ENCODE measurements around the gene CCR7.
A peak's percentile ranks its signal among the peaks of the same experiment; 100 is the strongest.
"Not testable (repeated sequence)": the region's sequence is repeated elsewhere in the genome, so short reads cannot be mapped to it uniquely, and the experiment has no call there.

CCR7 gene

DNA sequence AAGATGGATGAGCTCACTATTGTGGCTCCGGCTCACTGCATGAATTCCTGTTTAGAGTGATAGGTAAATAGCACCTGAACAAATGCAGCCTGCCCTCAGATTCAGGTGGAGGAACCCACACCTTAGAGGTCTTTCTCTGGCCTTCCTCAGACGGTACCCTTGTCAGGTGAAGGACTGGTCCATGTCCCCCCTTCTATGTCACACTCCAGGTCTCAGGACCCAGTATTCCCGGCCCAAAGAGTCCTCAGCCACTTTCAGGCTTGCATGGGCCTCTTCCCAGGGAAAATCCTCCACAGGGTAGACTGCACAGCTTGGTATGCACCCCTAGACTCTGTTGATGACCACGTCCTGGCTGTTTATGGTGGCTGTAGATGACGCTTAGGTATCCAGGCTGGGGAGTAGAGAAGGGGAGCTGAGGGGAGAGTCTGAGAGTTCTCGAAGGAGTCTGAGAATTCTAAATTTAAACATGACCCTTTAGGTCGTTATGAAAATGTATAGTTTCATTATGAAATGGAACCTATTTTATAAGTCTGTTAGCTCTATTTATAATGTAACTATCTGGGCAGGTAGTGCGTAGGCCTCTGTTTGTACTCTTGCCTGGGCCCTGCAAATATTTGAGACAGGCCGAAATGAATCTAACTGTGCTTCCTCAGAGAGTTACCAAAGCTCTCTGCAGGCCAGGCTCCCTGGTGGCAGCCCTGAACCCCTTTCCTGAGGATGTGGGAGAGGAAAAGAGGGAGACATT lies 32.5 kb upstream of the CCR7 start:
- no peak for DNase-seq (ENCODE audit: low read depth)

DNA sequence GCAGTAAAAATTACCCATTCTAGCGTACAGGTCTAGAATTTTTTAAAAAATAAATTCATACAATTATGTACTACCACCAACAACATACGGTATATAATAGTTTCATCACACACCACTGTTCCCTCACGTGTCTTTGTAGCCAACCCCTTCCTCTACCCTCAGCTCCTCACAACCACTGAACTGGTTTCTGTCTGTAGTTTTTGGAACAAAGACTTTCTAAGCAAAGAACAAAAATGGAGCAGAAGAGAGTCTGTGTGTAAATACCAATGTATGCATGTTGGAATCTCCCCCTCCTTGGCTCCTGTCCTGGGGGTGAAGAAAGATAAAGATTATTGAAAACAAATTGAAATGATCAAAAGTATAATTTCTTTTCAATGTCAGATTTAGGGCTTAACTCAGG lies 31.9 kb upstream of the CCR7 start:
- no peak for DNase-seq (ENCODE audit: low read depth)

DNA sequence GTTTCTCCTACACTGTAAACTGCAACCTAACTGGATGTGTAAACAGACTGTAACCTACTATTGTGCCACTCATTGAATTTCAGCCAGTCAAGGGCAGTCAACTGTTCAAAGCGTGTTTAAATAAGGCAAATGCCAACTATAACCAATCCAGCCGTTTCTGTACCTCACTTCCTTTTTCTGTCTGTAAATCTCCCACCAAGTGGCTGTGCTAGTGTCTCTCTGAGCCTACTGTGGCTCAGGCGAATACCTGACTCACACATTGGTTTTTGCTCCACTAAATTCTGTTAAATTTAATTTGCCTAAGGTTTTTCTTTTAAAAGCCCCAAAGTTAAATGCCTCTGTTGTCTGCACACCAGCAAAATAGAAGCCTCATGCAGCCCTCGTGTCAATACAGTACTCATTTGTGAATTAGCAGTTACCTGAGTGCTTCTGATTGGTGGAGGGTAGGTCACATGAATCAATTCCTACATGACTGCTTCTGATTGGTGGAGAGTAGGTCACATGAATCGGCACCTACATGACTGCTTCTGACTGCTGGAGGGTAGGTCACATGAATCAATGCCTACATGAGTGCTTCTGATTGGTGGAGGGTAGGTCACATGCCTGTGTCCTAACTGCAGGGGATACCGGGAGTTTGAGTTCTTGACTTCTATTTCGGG lies 31.1 kb upstream of the CCR7 start:
- no peak for DNase-seq (ENCODE audit: low read depth)

DNA sequence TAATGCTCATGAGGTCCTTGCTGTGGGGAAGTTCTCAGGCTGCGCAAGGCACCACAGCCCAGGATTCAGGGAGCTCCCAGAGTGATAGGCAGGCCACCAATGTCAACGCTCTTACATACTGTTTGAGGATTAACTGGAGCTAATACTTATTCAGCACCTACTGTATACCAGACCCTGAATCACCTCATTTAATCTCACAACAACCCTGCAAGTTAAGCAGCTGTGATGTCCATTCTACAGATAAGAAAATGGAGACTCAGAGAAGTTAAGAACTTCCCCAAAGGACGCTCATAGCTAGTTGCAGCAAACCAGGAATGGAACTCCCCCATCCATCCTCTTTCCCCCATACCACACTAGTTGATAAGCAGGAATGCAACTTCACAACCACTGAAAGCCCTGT lies 25.5 kb upstream of the CCR7 start:
- DNase-seq (ENCODE audit: low read depth), result no peak

DNA sequence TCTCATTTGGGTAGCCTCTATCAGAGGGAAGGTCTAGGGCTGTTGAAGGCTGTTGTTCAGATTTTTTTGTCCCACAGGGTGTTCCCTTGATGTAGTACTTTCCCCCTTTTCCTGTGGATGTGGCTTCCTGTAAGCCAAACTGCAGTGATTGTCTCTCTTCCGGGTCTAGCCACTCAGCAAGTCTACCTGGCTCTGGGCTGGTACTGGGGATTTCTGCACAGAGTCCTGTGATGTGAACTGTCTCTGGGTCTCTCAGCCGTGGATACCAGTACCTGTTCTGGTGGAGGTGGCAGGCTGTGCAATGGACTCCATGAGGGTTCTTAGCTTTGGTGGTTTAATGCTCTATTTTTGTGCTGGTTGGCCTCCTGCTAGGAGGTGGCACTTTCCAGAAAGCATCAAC lies 23.3 kb upstream of the CCR7 start:
- DNase-seq (ENCODE audit: low read depth), result no peak

DNA sequence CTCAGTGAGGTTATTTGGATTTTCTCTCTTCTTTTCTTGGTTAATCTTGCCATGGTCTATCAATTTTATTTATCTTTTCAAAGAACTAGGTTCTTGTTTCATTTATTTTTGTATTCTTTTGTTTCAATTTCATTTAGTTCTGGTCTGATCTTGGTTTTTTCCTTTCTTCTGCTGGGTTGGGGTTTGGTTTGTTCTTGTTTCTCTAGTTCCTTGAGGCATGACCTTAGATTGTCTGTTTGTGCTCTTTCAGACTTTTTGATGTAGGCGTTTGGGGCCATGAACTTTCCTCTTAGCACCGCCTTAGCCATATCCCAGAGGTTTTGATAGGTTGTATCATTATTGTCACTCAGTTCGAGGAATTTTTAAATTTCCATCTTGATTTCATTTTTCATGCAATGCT lies 21.0 kb upstream of the CCR7 start:
- DNase-seq (ENCODE audit: low read depth), result not testable (repeated sequence)

DNA sequence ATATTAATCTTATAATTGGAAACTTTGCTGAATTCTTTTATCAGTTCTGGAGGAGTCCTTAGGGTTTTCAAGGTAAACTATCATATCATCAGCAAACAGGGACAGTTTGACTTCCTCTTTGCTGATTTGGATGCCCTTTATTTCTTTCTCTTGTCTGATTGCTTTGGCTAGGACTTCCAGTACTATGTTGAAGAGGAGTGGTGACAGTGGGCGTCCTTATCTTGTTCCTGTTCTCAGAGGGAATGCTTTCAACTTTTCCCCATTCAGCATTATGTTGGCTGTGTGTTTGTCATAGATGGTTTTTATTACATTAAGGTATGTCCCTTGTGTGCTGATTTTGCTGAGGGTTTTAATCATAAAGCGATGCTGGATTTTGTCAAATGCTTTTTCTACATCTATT lies 19.7 kb upstream of the CCR7 start:
- not testable (repeated sequence) for DNase-seq (ENCODE audit: low read depth)

DNA sequence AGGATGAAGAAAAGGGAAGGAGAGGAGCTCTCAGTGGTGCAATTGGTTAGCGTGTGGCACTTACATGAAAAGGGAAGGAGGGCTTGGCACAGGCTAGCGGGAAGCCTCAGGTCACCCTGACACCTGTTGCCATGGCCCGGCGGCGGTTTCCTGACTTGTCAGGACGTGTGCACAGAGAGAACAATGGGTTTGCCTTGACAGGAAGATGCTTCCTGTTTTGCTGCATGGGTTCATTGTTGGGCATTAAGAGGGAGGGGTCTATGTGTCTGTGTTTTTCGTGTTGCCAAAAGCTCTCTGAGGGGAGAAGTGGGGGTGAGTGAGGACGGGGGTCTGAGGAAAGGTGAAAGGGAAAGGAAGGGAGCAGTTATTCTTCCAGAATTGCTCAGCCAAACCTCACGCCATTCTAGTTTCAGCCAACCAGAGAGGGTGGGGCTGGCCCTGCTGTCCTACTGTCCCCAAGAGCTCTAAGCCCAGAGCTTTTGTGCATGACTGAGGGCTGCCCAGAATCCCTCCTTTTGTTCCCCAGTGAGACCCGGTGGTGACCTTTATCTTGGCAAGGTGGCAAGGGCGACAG lies 17.1 kb upstream of the CCR7 start:
- DNase-seq (ENCODE audit: low read depth), result no peak

DNA sequence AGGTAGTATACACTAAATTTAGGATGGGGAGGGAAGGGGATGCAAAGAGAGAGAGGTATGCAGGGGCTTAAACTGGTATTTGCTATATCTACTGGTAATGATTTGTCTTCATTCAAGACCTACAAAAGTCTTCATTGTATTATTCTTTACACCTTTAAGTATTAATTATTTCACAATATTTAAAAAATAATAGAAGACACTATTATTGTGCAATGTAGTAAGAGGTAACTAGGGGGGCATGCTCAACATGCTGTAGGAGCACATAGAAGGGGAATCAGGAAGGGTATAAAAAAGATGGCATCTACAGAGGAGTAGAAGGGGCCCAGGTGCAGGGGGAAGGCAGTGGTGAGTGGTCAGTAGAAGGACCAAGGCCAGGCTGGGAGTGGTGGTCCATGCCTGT lies 14.9 kb upstream of the CCR7 start:
- DNase-seq (ENCODE audit: low read depth), result no peak

DNA sequence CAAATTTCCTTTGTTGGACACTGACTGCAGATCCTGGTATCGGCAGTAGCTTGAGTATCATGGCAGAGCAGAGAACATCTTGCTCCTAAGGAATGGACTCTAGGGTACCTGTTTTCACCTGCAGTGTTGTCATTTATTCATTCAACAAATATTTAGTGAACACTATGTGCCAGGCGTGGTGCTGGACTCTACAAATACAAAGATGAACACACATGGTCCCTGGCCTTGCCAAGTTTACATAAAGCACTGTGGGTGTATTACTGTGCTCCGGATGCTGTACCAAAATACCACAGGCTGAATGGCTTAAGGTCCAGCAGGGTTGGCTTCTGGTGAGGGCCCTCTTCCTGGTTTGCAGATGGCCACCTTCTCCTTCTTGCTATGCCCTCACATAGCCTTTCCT lies 14.2 kb upstream of the CCR7 start:
- no peak for DNase-seq (ENCODE audit: low read depth)

DNA sequence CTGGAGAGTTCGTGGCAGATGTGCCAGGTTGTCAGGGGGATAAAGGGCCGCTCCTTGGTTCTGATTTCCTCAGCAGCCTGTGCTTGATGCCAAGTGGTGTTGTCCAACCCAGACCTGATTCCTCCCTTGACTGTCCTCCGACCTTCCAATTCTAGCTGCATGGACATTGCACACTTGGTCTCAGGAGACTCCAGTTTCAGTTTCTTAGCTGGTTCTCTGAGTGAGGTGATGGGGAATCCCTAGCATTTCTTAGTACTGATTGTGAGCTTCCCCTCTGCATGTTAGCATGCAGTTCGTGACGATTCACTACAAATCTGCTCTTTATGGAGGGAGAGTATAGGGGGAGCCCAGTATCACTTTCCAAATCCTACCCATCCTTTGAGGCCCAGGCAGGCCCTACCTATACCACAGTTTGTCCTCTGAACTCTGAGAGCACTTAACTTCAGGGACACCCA lies 12.4 kb upstream of the CCR7 start:
- DNase-seq (ENCODE audit: low read depth), result no peak

DNA sequence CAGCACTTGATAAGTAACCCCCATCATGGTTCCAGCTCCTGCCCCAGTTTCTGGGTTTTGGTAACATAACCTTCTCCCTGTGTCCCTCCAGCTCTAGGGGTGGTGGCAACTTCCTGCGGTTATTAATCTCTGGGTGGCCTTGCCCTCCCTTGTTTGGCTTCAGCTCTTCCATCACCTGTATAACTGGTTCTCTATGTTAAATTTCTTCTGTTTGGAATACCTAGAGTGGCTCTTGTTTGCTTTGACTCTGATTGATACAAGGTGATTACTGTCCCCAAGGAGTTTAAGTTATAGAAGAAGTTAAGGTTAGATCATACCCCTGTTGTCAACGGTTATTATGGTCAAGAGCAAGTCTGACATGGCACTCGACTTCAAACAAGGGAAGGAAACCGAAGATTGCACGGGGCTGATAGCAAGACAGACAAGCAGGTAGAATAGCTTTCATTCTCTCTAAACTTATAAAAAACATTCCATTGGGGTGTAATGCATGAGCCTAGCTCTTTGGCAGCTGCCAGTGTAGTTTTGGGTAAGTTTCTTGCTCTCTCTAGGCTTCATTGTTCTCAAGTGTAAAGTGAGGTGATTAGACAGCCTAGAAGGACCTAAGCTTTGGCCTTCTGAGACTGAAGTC lies 11.0 kb upstream of the CCR7 start:
- DNase-seq (ENCODE audit: low read depth), result no peak

DNA sequence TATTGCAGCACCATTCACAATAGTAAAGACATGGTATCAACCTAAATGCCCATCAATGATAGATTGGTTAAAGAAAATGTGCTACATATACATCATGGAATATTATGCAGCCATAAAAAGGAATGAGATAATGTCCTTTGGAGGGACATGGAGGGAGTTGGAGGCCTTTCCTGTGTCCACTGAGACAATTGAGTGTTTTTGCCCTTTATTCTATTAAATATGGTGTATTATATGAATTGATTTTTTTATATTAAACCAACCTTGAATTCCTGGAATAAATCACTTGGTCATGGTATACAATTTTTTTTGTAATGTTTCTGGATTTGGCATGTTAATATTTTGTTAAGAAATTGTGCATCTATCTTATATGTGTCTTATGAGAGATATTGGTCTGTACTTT lies 9.0 kb upstream of the CCR7 start:
- no peak for DNase-seq (ENCODE audit: low read depth)

DNA sequence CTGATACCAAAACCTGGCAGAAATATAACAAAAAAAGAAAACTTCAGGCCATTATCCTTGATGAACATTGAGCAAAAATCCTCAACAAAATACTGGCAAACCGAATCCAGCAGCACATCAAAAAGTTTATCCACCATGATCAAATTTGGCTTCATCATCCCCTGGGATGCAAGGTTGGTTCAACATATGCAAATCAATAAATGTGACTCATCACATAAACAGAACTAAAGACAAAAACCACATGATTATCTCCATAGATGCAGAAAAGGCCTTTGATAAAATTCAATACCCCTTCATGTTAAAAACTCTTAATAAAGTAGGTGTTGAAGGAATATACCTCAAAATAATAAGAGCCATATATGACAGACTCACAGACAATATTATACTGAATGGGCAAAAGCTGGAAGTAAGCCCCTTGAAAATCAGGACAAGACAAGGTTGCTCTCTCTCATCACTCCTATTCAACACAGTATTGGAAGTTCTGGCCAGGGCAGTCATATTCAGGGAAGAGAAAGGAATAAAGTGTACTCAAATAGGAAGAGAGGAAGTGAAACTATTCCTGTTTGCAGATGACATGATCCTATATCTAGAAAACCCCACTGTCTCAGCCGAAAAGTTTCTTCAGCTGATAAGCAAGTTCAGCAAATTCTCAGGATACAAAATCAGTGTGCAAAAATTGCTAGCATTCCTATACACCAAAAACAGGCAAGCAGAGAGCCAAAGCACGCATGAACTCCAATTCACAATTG lies 7.1 kb upstream of the CCR7 start:
- DNase-seq (ENCODE audit: low read depth), result not testable (repeated sequence)

DNA sequence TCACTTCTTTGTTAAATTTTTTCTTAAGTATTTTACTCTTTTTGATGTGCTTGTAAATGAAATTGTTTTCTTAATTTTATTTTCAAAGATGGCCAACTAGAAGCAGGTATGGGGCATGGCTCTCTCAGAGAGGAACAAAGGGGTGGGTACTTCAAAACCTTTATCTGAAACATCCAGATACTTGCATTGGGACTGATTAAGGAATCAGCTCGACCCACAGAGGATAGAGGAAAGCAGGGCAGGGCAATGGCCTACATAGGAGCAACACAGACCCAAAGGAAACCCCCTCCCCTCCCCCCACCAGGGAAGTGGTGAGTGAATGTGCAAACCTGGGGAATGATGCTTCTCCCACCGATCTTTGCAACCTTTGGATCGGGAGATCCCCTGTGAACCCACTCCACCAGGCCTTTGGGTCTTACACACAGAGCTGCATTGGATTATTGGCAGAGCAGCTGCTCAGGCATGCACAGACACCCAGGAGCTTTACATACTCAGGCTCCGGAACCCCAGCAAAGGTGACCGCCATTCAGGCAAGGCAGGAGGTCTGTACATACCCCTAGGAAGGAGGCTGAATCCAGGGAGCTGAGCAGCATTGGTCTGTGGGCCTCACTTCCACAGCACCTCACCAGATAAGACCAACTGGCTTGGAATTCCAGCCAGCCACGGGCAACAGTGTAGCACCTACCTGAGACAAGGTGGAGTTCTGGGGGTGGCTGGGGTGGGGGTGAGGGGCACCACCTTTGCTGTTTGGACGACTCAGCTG lies 3.0 kb upstream of the CCR7 start:
- DNase-seq (ENCODE audit: low read depth), result no peak

DNA sequence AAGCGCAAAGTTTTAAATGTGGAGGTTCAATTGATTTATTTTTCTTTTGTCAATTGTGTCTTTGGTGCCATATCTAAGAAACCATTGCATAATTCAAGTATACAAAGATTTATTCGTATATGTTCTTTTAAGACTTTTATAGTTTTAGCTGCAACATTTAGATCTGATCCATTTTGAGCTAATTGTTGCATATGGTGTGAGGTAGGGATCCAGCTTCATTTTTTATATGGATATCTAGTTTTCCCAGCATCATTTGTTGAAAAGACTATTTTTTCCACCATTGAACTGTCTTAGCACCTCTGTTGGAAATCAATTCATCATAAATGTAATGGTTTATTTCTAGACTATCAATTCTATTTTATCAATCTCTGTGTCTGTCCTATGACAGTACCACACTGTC lies 2.1 kb upstream of the CCR7 start:
- no peak for DNase-seq (ENCODE audit: low read depth)

DNA sequence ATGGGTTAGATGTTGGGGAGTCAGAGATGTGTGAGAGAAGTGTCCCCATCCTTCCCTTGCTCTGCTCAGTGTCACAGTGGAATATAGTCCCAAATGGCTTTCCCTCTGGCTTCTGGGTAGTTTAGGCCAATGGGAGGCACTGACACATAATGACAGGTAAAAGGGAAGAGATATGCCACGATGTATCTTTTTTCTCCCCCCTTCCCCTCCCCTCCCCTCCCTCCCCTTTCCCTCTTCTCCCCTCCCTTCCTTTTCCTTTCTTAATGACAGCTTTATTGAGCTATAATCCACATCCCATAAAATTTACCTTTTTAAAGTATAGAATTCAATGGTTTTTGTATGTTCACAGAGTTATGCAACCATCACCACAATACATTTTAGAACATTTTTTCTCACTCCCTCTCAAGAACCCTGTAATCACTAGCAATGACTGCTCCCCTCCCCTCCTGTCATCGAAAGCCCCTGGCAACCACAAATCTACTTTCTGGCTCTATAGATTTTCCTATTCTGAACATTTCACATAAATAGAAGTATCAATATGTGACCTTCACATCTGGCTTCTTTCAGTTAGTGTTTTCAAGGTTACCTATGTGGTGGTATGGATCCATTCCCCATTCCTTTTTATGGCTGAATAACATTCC lies 617 bp upstream of the CCR7 start:
- no peak for DNase-seq (ENCODE audit: low read depth)

DNA sequence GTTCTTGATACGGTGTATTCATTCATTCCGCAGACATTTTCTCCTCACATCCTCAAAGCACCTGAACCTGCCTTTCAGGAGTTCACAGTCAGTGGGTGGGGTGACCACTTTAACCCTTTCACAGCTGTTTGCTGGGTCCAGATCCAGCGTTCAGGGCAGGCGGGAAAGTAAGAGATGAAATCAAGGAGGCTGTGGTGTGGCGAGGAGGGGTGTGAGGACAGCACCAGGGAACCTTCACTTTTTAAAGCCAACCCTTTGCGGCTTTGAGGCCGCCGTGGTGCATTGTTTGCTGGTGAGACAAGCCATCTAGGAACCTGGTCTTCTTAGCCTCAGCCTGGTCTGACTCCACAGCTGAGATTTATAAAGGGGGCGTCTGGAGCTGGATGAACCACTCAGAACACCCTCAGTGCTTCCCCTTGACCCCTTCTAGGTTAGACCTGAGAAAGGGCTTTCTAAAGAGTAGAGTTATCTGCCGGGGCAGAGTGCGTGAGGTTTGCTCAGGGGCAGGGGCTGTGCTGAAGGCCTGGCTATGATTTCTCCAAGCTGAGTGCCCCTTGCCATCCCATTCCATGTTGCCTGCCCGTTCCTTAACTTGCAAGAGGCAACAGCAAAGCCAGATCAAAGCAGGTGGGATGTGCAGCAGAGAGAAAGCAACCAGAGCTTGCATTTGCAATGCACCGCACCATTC lies 933 bp downstream of the CCR7 start:
- DNase-seq (ENCODE audit: low read depth), result no peak

DNA sequence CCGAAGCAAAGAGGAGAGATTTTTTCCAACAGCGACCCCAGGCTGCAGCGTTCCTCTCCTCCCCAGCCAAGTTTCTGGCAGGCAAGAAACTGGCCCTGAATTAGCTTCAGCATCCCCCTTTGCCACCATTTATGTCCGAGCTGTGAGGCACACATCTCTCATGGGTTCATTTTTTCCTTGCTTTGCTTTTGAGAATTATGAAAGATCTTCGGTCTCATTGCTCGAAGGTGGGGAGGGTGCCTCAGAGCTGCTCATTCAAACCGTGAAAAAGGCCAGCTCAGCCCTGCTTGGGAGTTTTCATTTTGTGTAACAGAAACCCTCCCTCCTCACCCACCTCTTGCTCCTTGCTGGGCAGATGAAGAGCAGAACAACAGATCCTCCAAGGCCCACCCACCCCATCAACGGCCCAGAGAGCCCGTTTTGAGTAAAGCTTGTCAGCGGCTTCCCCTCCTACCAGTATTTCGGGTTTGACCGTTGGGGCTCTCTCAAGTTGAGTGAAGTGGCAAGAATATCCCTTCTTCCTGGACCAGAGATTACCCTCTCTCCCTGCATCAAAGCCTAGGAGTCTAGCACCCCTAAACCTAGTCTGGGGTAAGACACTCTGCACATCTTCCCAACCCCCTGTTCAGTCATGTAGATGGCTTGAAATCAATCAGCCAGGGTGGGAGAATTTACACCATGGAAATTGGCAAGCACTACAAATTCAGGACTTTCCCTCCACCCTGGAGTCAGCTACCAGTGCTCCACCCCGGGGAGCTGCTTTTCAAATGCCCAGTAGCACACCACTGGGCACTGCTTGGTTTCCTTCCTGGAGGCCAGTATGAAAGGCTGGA lies 1.8 kb downstream of the CCR7 start:
- peak; percentile 57 for DNase-seq (ENCODE audit: low read depth)

DNA sequence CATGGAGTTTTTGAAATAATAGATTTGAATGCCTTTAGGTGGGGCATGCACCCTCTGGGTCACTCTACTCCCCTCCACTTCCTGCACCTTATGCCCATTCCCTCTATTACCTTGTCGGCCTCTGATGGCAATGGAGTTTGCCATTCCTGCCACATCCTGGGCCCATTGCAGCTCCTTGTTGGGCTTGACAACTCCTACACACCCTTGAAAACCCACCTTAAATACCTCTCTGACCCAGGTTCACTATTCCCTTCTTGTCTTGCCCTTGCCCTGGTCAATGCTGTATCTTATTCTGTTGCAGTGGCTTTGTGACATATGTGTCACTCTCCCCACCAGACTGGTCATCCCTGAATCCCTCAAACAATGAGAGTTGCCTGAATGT lies 2.4 kb downstream of the CCR7 start:
- DNase-seq (ENCODE audit: low read depth), result no peak

All from stimulated activated CD8-positive, alpha-beta memory T cell treated with anti-CD3 and anti-CD28 coated beads, Interleukin-4, amount 100 ng/mL, for 24 hours (primary cell).